Left ventricle myocardium inferior (tissue), 1 donor: Measurements from ENCODE around the gene GPD1L. TPM values are rescaled to one million over a fixed set of nuclear protein-coding genes. Genes with fewer than 3 reads are reported as not detected.

Experiments used
- DNase-seq: peaks from one replicate; pipeline ENCODE4 v3.0.0-alpha.2; 2020
- H3K27ac ChIP-seq: fragments of 200-600 bp; replicated peaks from 2 replicates; pipeline ENCODE4 v1.8.0; 2021
- H3K27me3 ChIP-seq: fragments of 200-600 bp; 2 replicates; pipeline ENCODE4 v1.8.0; 2021; ENCODE audit warnings: low read depth
- H3K36me3 ChIP-seq: fragments of 200-600 bp; 2 replicates; pipeline ENCODE4 v1.8.0; 2021
- H3K4me1 ChIP-seq: fragments of 200-600 bp; 2 replicates; pipeline ENCODE4 v1.8.0; 2021
- H3K4me3 ChIP-seq: fragments of 200-600 bp; 2 replicates; pipeline ENCODE4 v1.8.0; 2021; ENCODE audit warnings: mild to moderate bottlenecking, moderate library complexity
- H3K9me3 ChIP-seq: fragments of 200-600 bp; replicated peaks from 2 replicates; pipeline ENCODE4 v1.8.0; 2021
- intact Hi-C: fragments of 100-400 bp; cut with micrococcal nuclease; formaldehyde crosslinking; loops from one replicate; pipeline ENCODE4 v1.11.0; 2022
- total RNA-seq: library from RNA; stranded (reverse); fragmentation: NEBNext Ultra II Directional; extraction: Animal tissue kit (Norgen Biotek cat#: 25700); gene quantifications from one replicate; pipeline ENCODE4 v1.2.1, GENCODE V29; 2021
- TF ChIP-seq, protein P1 (sequence below): fragments of 200-600 bp; IDR thresholded peaks from 2 replicates; pipeline ENCODE4 v1.8.0; 2021; ENCODE audit warnings: antibody characterized with exemption, mild to moderate bottlenecking, borderline replicate concordance
- donor health status: DM: no; HTN: yes; CAD: no; lungs with severe emphysema.

GPD1L gene
- total RNA-seq, 1 donor from 2014 or later, result 437 TPM

DNA sequence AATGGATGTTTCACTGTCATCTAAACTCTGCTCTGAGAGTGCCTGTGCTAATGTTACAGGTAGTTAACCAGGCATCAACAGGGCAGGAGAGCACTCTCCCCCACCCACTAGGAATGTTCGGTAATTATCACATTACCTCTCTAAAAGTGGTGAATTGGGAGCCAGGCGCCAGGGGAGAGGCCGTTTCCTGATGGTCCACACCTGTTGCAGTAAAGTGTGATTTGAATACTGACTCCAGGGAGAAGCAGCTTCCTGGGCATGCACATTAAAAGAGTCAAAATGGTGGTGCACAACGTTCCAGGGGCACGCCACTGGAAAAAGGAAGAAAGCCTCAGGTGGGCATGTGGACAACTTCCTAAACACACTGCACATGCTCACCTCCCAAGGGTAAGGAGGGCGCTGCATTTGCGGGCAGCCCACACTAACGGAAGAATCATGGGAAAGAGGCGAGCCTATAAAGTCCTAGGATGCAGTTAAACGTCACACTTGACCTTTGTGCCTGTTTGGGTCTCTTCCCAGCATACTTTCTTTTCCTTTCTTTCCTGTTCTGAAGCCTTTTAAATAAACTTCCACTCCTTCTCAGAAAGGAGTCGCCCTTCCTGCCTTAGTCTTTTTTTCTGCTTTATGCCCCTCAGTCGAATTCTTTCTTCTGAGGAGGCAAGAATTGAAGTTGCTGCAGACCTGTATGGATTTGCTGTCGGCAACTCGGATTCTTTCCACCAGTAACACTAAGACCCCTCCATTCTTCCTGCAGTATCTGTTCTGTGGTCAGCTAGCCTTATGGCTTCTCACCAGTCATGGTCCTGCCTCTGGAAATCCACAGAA lies 28.9 kb upstream of the GPD1L start:
- Histone ChIP-seq H3K4me3 (peak overlapping the region; percentile 11), H3K27ac (peak overlapping the region; percentile 55), H3K27me3 (no peaks in the 10 kb centered on the region), H3K9me3 (no peaks in the 10 kb centered on the region), H3K36me3 (no peaks in the 10 kb centered on the region), H3K4me1 (peaks cover 15% of the 10 kb centered on the region)
- intact Hi-C loops, result no loop called here
- DNase-seq, result no peak
- TF ChIP-seq, protein P1, sequence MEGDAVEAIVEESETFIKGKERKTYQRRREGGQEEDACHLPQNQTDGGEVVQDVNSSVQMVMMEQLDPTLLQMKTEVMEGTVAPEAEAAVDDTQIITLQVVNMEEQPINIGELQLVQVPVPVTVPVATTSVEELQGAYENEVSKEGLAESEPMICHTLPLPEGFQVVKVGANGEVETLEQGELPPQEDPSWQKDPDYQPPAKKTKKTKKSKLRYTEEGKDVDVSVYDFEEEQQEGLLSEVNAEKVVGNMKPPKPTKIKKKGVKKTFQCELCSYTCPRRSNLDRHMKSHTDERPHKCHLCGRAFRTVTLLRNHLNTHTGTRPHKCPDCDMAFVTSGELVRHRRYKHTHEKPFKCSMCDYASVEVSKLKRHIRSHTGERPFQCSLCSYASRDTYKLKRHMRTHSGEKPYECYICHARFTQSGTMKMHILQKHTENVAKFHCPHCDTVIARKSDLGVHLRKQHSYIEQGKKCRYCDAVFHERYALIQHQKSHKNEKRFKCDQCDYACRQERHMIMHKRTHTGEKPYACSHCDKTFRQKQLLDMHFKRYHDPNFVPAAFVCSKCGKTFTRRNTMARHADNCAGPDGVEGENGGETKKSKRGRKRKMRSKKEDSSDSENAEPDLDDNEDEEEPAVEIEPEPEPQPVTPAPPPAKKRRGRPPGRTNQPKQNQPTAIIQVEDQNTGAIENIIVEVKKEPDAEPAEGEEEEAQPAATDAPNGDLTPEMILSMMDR, result no peak

DNA sequence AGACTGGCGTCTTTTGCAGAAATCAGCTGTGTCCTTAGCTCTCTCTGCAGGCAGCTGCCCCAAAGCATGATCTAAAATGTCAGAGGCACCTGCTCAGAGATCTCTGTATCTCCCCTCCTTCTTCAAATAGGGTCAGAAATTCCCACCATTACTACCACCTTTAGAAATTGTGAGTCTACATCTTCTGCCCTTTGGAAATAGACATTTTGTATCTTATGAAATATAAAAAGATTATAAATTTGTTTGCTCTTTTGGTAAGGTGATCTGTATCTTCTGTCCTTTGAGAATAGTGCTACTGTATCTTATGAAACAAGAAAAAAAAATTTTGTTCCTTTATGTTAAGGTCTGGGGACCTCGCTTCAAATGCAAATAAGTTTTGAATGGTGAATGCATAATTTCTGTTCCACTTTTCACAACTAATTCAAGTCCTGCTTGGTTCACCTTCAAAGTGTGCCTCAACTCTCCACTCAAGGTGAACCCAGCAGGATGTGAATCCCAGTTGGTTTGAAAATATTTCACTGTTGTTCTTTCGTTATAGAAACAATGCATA lies 28.3 kb upstream of the GPD1L start:
- Histone ChIP-seq H3K9me3 (no peaks in the 10 kb centered on the region), H3K4me3 (no peak overlapping the region), H3K36me3 (no peaks in the 10 kb centered on the region), H3K4me1 (peaks cover 22% of the 10 kb centered on the region), H3K27me3 (no peaks in the 10 kb centered on the region), H3K27ac (peak overlapping the region; percentile 55)
- TF ChIP-seq, protein P1, result no peak
- no peak for DNase-seq
- intact Hi-C loops, result no loop called here

DNA sequence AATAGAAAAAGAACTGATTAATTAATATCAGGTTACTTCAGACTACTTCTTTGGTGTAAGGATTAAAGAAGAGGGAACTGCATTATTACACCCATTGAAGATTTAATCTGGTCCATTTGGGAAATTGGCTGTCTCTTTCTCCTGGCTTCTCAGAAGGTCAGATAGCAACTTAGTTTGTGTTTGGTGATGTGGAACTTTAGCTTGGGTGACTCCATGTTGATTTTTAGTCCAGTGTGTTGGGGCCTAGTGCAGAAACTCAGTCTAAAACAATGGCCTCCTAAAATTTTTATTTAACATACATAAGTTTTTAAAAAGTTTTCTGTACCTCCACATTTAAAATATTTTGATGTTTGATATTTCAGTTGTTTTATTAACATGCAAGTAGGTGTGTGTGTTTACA lies 27.6 kb upstream of the GPD1L start:
- no peak for DNase-seq
- Histone ChIP-seq H3K27me3 (no peaks in the 10 kb centered on the region), H3K4me1 (peaks cover 27% of the 10 kb centered on the region), H3K9me3 (no peaks in the 10 kb centered on the region), H3K4me3 (no peak overlapping the region), H3K27ac (no peak overlapping the region), H3K36me3 (no peaks in the 10 kb centered on the region)
- intact Hi-C loops, result no loop called here
- TF ChIP-seq, protein P1, result no peak

DNA sequence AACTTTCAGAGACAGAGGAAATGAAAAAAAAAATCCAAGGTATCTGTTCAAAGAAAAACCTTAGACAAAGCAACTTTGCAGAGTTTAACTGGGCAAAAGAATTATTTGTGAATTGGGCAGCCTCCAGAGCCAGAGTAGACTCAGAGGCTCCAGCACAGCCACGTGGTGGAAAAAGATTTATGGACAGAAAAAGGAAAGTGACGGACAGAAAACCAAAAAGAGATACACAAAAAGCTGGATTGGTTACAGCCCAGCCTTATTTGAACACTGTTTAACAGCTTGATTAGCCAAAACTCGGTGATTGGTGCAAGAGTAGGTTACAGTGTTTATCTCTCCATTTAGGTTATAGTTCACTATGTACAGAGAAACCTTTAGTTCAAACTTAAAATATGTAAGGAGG lies 23.7 kb upstream of the GPD1L start:
- Histone ChIP-seq H3K9me3 (no peaks in the 10 kb centered on the region), H3K36me3 (no peaks in the 10 kb centered on the region), H3K27ac (no peak overlapping the region), H3K27me3 (no peaks in the 10 kb centered on the region), H3K4me1 (peaks cover 19% of the 10 kb centered on the region), H3K4me3 (no peak overlapping the region)
- TF ChIP-seq, protein P1, result no peak
- intact Hi-C loops, result no loop called here
- no peak for DNase-seq

DNA sequence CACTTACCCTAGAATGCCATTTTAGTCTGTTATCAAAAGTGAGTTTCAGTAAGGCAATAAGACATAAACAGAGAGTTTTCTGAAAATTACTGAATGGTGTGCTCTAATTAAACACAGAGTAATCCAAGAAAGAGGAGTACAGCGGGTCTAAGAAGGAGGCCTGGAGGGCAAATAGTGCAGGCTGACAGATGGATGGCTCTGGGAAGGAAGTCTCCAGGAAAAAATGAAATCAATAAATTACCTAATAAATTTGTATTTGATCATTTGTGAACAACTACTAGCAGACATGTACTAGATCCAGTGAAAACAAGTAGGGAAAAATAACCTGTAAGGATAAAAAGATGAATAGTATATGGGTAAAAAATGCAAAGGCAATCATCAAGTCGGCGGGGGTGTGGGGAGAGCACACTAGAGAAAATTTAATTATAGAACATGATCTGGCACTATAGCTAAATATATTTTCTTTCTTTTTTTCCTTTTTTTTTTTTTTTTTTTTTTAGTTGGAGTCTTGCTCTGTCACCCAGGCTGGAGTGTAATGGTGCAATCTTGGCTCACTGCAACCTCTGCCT lies 22.6 kb upstream of the GPD1L start:
- no peak overlapping the region for H3K27ac ChIP-seq
- no peaks in the 10 kb centered on the region for H3K36me3 ChIP-seq
- H3K27me3 ChIP-seq, result no peaks in the 10 kb centered on the region
- intact Hi-C loops, result no loop called here
- DNase-seq, result no peak
- peaks cover 12% of the 10 kb centered on the region for H3K4me1 ChIP-seq
- TF ChIP-seq, protein P1, result no peak
- peaks cover under 1% of the 10 kb centered on the region for H3K9me3 ChIP-seq
- H3K4me3 ChIP-seq, result no peak overlapping the region
